Thoracic aorta (tissue), 2 donors: Measurements from ENCODE around the gene NCOA7. TPM values are rescaled to one million over a fixed set of nuclear protein-coding genes. Genes with fewer than 3 reads are reported as not detected.

Experiments
- ATAC-seq: fragments of 150-250 bp; one replicate; pipeline ENCODE4 v1.8.0; 2017; ENCODE audit warnings: low read depth; ENCODE audit not compliant: insufficient number of reproducible peaks, low FRiP score
- DNase-seq: peaks from one replicate; pipeline ENCODE4 v3.0.0-alpha.2; 2020; ENCODE audit warnings: low spot score
- H3K27ac ChIP-seq, 2 donors: fragments of 200-600 bp; sonication (generic); 1 replicate in 1 of 2; 2 replicates in 1 of 2; pipeline ENCODE4 v1.5.1; 2016; ENCODE audit warnings: mild to moderate bottlenecking in 2 of 2, moderate library complexity in 2 of 2
- H3K27me3 ChIP-seq: fragments of 200-600 bp; sonication (generic); replicated peaks from 2 replicates; pipeline ENCODE4 v1.6.0; 2016; ENCODE audit warnings: mild to moderate bottlenecking; ENCODE audit not compliant: insufficient read depth
- H3K36me3 ChIP-seq: fragments of 200-600 bp; sonication (generic); one replicate; pipeline ENCODE4 v1.5.1; 2016
- H3K4me1 ChIP-seq, 2 donors: fragments of 200-600 bp; sonication (generic); 1 replicate in 1 of 2; 2 replicates in 1 of 2; pipeline versions ENCODE4 v1.5.1 to v1.6.0; 2016; ENCODE audit warnings: low read depth in 2 of 2, mild to moderate bottlenecking in 1 of 2; ENCODE audit not compliant: control insufficient read depth in 1 of 2
- H3K4me3 ChIP-seq: fragments of 200-600 bp; sonication (generic); 2 replicates; pipeline ENCODE4 v1.5.1; 2016; ENCODE audit warnings: mild to moderate bottlenecking
- H3K9me3 ChIP-seq: fragments of 200-600 bp; sonication (generic); 2 replicates; pipeline ENCODE4 v1.5.1; 2016
- CTCF ChIP-seq: fragments of 200-600 bp; sonication (generic); IDR thresholded peaks from one replicate; pipeline ENCODE4 v1.5.1; 2019; ENCODE audit warnings: antibody characterized with exemption
- total RNA-seq, 2 donors: library from RNA; depleted of rRNA; stranded (reverse); fragments of >200 nt; gene quantifications; one replicate each; pipeline versions ENCODE4 v1.1.0 to v1.2.3, GENCODE V29; 2016

Gene NCOA7
- total RNA-seq, 2 donors from 2014 or later, result 29.6 to 87.1 TPM

- peak overlapping the region; percentile 95 for H3K4me3 ChIP-seq
- peak; percentile 72 for ATAC-seq
Observed at GRCh38 chr6:125780540-125781313, 10.0 kb upstream of the NCOA7 start.

GRCh38 chr6:125781314-125781868, 9.4 kb upstream of the NCOA7 start:
- H3K36me3 ChIP-seq, result no peaks in the 10 kb centered on the region
- TF ChIP-seq CTCF, result no peak
- H3K4me1 ChIP-seq, result peaks cover 5 to 6% of the 10 kb centered on the region in 2 donors
- peak overlapping the region; percentile 95 for H3K4me3 ChIP-seq
- DNase-seq (no peak), ATAC-seq (no peak)
- no peaks in the 10 kb centered on the region for H3K27me3 ChIP-seq
- peak overlapping the region; percentile 96 to 98 for H3K27ac ChIP-seq
- H3K9me3 ChIP-seq, result no peaks in the 10 kb centered on the region

More at GRCh38 chr6:125780540-125781313, 10.0 kb upstream of the NCOA7 start:
- H3K9me3 ChIP-seq, result no peaks in the 10 kb centered on the region
- TF ChIP-seq CTCF, result no peak
- peaks cover 5 to 6% of the 10 kb centered on the region in 2 donors for H3K4me1 ChIP-seq
- no peaks in the 10 kb centered on the region for H3K27me3 ChIP-seq
- no peaks in the 10 kb centered on the region for H3K36me3 ChIP-seq
- DNase-seq, result no peak
- peak overlapping the region; percentile 96 to 98 for H3K27ac ChIP-seq

GRCh38 chr6:125784365-125784764, 6.4 kb upstream of the NCOA7 start:
- DNase-seq, result no peak
- Histone ChIP-seq H3K36me3 (no peaks in the 10 kb centered on the region), H3K4me1 (peaks cover 11 to 13% of the 10 kb centered on the region in 2 donors), H3K9me3 (no peaks in the 10 kb centered on the region), H3K27me3 (no peaks in the 10 kb centered on the region), H3K27ac (no peak overlapping the region), H3K4me3 (no peak overlapping the region)
- no peak for TF ChIP-seq CTCF
- no peak for ATAC-seq

- no peaks in the 10 kb centered on the region for H3K9me3 ChIP-seq
- ATAC-seq (no peak), DNase-seq (no peak)
- H3K36me3 ChIP-seq, result no peaks in the 10 kb centered on the region
- H3K27me3 ChIP-seq, result no peaks in the 10 kb centered on the region
- H3K27ac ChIP-seq, result peak overlapping the region in 1 of 2 donors; percentile 14
- H3K4me1 ChIP-seq, result peaks cover 18 to 28% of the 10 kb centered on the region in 2 donors
- TF ChIP-seq CTCF, result no peak
- no peak overlapping the region for H3K4me3 ChIP-seq
Observed at GRCh38 chr6:125787791-125788190, 3.0 kb upstream of the NCOA7 start.

GRCh38 chr6:125789167-125789566, 1.6 kb upstream of the NCOA7 start:
- Histone ChIP-seq H3K4me1 (peaks cover 25 to 42% of the 10 kb centered on the region in 2 donors), H3K36me3 (no peaks in the 10 kb centered on the region), H3K27ac (peak overlapping the region; percentile 95 to 99), H3K27me3 (no peaks in the 10 kb centered on the region), H3K9me3 (no peaks in the 10 kb centered on the region), H3K4me3 (no peak overlapping the region)
- no peak for DNase-seq
- TF ChIP-seq CTCF, result no peak
- no peak for ATAC-seq
